Activated naive CD4-positive, alpha-beta T cell treated with anti-CD3 and anti-CD28 coated beads, Interleukin-2, amount 50 U/mL, for 24 hours (primary cell): ENCODE results near the gene LAS1L.
"Not testable (repeated sequence)": the region's sequence is repeated elsewhere in the genome, so short reads cannot be mapped to it uniquely, and the experiment has no call there.

Experiments
- H3K27ac Mint-ChIP-seq: one replicate; pipeline ENCODE4 v1.8.0; 2021; ENCODE audit warnings: mild to moderate bottlenecking, mixed read lengths
- H3K27me3 Mint-ChIP-seq: one replicate; pipeline ENCODE4 v1.8.0; 2021; ENCODE audit warnings: mixed read lengths
- H3K36me3 Mint-ChIP-seq: one replicate; pipeline ENCODE4 v1.8.0; 2021; ENCODE audit warnings: mixed read lengths
- H3K4me1 Mint-ChIP-seq: one replicate; pipeline ENCODE4 v1.8.0; 2021; ENCODE audit warnings: mixed read lengths
- H3K4me3 Mint-ChIP-seq: one replicate; pipeline ENCODE4 v1.8.0; 2021; ENCODE audit warnings: mild to moderate bottlenecking, mixed read lengths
- H3K9me3 Mint-ChIP-seq: one replicate; pipeline ENCODE4 v1.8.0; 2021; ENCODE audit warnings: mixed read lengths

LAS1L gene

GRCh38 chrX:65528705-65529340 is 5.8 kb downstream of the LAS1L start:
- Mint-ChIP-seq H3K36me3 (peaks cover 10% of the 10 kb centered on the region), H3K9me3 (no peaks in the 10 kb centered on the region), H3K4me3 (no peak overlapping the region), H3K27ac (no peak overlapping the region), H3K4me1 (peaks cover 21% of the 10 kb centered on the region), H3K27me3 (no peaks in the 10 kb centered on the region)

DNA sequence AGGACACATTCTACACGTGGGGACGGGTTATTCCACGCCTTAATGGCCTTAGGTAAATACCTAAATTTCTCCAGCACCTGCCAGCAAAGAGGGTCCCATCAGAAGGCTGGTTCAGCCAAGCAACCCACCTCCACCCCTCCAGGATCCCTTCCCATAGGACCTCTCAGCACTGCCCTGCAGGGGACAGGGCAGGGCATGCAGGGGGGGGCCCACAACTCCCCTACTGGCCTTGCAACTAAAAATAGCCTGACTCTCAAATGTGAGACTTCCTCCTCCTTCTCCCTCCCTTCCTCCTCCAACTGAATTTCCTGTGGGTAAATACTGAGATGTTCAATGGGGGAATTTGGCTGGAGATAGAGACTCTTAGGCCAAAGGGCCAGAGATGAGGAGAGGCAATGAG is 6.3 kb downstream of the LAS1L start:
- H3K4me1 Mint-ChIP-seq: peaks cover 21% of the 10 kb centered on the region
- H3K27me3 Mint-ChIP-seq: no peaks in the 10 kb centered on the region
- no peak overlapping the region for H3K4me3 Mint-ChIP-seq
- no peaks in the 10 kb centered on the region for H3K9me3 Mint-ChIP-seq
- no peak overlapping the region for H3K27ac Mint-ChIP-seq
- peaks cover 10% of the 10 kb centered on the region for H3K36me3 Mint-ChIP-seq

DNA sequence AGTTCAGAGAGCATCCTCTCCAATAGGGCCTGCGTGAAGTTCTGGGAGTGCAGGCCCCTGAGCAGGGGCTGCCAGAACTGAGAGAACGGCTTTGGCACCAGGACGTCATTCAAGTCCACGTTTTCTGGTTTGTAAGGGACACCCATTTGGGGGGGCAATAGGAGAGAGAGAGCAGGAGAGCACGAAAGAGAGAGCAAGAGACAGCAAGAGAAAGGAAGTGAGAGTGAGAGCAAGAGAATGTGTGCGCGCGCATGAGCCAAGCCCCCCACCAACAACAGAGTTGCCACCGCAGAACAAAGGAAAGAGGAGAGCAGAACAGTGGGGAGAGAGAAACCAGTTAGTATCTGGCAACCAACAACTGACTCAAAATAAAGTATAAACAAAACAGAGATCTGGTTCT is 10.4 kb downstream of the LAS1L start:
- Mint-ChIP-seq H3K4me1 (peaks cover 6% of the 10 kb centered on the region), H3K9me3 (no peaks in the 10 kb centered on the region), H3K27me3 (no peaks in the 10 kb centered on the region), H3K27ac (no peak overlapping the region), H3K36me3 (peaks cover 18% of the 10 kb centered on the region), H3K4me3 (no peak overlapping the region)

- no peaks in the 10 kb centered on the region for H3K4me1 Mint-ChIP-seq
- H3K36me3 Mint-ChIP-seq: peaks cover 19% of the 10 kb centered on the region
- no peak overlapping the region for H3K27ac Mint-ChIP-seq
- no peak overlapping the region for H3K4me3 Mint-ChIP-seq
- H3K27me3 Mint-ChIP-seq: no peaks in the 10 kb centered on the region
- no peaks in the 10 kb centered on the region for H3K9me3 Mint-ChIP-seq
Measured at GRCh38 chrX:65522739-65523372, 11.7 kb downstream of the LAS1L start.

DNA sequence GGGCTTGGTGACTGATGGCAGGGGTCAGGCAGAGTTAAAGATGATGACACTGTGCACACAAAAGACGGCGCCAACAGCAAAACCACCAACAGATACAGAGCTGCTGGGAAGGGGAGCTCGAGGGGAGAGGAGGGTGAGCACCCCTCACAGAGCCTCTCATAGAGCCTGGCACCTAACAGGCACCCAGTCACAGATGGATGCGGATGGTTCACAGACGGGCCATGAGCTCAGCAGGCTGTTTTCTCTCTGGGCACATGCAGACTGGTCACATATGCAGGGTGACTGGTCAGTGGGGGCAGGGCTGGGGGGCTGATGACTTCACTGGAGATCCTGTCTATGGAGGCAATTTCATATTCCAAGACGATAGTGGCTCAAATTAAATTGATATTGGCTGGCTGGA is 15.1 kb downstream of the LAS1L start:
- H3K9me3 Mint-ChIP-seq, H3K4me1 Mint-ChIP-seq, H3K27me3 Mint-ChIP-seq, H3K4me3 Mint-ChIP-seq, H3K27ac Mint-ChIP-seq: not testable (repeated sequence)
- peaks cover 19% of the 10 kb centered on the region for H3K36me3 Mint-ChIP-seq

DNA sequence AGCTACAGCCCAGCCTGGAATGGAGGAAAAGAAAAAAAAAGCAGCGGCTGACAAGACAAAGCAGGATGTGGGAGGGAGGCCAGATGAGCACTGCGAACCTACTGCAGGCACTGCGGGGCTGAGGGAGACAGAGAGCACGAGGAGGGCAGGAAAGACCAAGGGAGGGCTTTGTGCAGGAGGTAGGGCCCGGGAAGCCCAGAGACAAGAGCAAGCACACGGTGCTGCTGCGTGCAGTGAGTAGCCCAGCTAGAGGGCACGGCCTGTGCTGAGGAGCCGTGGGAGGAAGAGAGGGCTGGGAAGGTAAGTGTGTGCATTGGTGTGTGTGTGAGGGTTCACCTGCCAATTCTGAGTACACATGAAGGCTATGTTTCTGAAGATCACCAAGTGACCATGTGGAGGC is 15.6 kb downstream of the LAS1L start:
- H3K27me3 Mint-ChIP-seq, H3K27ac Mint-ChIP-seq, H3K4me1 Mint-ChIP-seq, H3K4me3 Mint-ChIP-seq, H3K9me3 Mint-ChIP-seq: not testable (repeated sequence)
- H3K36me3 Mint-ChIP-seq: peaks cover 17% of the 10 kb centered on the region

DNA sequence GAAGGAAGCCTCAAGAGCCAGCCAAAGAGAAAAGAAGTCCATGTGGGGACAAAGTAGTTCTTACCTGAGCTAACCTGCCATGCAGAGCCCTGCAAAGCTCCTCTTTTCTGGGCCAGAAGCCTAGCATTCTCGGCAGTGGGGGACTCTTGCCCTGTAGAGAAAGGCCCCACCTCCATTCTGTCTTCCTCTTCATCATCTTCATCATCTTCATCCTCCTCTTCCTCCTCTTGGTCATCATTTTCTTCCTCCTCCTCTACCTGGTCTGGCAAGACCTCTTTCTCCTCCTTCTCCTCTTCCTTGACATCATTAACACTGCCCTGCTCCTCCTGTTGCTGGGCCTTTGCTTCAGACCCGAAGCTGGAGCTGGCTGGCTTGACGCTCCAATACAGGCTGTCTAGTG is 16.7 kb downstream of the LAS1L start:
- Mint-ChIP-seq H3K27me3 (no peaks in the 10 kb centered on the region), H3K4me3 (no peak overlapping the region)

GRCh38 chrX:65516756-65517155 is 17.8 kb downstream of the LAS1L start:
- peaks cover 8% of the 10 kb centered on the region for H3K36me3 Mint-ChIP-seq
- no peaks in the 10 kb centered on the region for H3K4me1 Mint-ChIP-seq
- H3K4me3 Mint-ChIP-seq: no peak overlapping the region
- H3K9me3 Mint-ChIP-seq: no peaks in the 10 kb centered on the region
- no peaks in the 10 kb centered on the region for H3K27me3 Mint-ChIP-seq
- H3K27ac Mint-ChIP-seq: no peak overlapping the region

More for the DNA sequence above, 16.7 kb downstream of the LAS1L start:
- H3K4me1 Mint-ChIP-seq: no peaks in the 10 kb centered on the region
- H3K27ac Mint-ChIP-seq: no peak overlapping the region
- no peaks in the 10 kb centered on the region for H3K9me3 Mint-ChIP-seq
- H3K36me3 Mint-ChIP-seq: peaks cover 16% of the 10 kb centered on the region

DNA sequence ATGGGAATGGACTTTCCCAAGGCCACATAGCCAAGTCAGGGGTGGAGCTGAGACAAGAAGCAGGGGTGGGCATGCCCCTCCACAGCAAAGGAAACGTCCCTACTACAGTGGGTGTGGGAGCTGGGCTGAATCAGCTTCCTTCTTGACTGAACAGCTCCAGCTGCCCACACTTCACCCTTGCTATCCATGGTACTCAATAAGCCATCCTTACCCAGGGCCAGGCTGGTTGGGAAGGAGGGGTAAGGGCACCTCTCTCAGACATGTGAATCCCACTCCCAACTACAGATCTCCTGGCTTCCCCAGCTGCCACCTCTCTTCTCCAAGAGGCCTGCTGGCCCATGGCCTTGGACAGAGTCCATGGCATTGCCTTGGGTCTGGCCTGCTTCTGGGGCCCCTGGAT is 21.0 kb downstream of the LAS1L start:
- H3K36me3 Mint-ChIP-seq: peaks cover 4% of the 10 kb centered on the region
- H3K9me3 Mint-ChIP-seq: no peaks in the 10 kb centered on the region
- H3K4me1 Mint-ChIP-seq: no peaks in the 10 kb centered on the region
- no peak overlapping the region for H3K27ac Mint-ChIP-seq
- no peaks in the 10 kb centered on the region for H3K27me3 Mint-ChIP-seq
- no peak overlapping the region for H3K4me3 Mint-ChIP-seq

DNA sequence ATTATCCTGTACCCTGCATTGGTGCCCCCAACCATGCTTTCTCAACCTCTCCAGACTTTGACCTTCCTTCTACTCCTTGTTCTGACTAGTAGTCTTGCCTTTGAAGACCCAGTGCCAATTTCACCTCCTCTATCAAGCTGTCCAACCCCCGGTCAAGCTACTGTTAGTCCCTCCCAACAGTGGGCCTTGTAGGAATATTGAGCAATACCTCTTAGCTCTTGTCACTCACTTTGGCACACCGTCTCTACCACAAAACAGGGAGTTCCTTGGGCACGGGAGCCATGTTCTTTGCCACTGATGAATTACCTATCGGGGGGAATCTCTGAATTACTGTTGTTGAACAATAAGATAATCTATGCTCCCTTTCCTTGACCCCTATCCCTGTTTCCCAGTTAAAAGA is 25.2 kb downstream of the LAS1L start:
- Mint-ChIP-seq H3K9me3 (no peaks in the 10 kb centered on the region), H3K4me3 (no peak overlapping the region), H3K4me1 (no peaks in the 10 kb centered on the region), H3K27ac (peak overlapping the region; percentile 62), H3K27me3 (no peaks in the 10 kb centered on the region), H3K36me3 (peaks cover 4% of the 10 kb centered on the region)

GRCh38 chrX:65508851-65509250 is 25.7 kb downstream of the LAS1L start:
- Mint-ChIP-seq H3K9me3 (no peaks in the 10 kb centered on the region), H3K4me3 (no peak overlapping the region), H3K27ac (no peak overlapping the region), H3K4me1 (no peaks in the 10 kb centered on the region), H3K27me3 (no peaks in the 10 kb centered on the region), H3K36me3 (peaks cover 4% of the 10 kb centered on the region)

GRCh38 chrX:65502618-65503017 is 32.0 kb downstream of the LAS1L start:
- no peaks in the 10 kb centered on the region for H3K36me3 Mint-ChIP-seq
- no peaks in the 10 kb centered on the region for H3K27me3 Mint-ChIP-seq
- H3K27ac Mint-ChIP-seq: no peak overlapping the region
- no peak overlapping the region for H3K4me3 Mint-ChIP-seq
- no peaks in the 10 kb centered on the region for H3K4me1 Mint-ChIP-seq
- no peaks in the 10 kb centered on the region for H3K9me3 Mint-ChIP-seq

DNA sequence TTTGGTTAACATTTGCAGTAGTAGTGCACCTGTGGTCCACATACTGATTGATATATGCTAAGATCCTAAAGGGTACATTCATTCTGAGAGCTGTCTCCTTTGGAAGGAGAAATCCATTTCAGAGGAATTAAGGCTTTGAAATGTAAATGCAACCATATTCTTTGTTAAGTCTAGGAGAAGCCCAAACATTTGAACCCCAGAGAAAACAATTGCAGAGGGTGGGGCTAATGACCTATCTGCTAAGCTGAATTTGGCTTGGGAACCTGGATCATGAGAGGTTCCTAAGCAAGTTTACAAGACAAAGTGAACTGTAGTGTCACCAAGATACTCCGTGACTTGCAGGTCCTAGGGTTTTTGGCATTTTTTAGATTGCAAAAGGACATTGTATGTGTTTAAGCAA is 41.2 kb downstream of the LAS1L start:
- Mint-ChIP-seq H3K9me3 (no peaks in the 10 kb centered on the region), H3K27ac (no peak overlapping the region), H3K27me3 (no peaks in the 10 kb centered on the region), H3K36me3 (no peaks in the 10 kb centered on the region), H3K4me3 (no peak overlapping the region), H3K4me1 (no peaks in the 10 kb centered on the region)

DNA sequence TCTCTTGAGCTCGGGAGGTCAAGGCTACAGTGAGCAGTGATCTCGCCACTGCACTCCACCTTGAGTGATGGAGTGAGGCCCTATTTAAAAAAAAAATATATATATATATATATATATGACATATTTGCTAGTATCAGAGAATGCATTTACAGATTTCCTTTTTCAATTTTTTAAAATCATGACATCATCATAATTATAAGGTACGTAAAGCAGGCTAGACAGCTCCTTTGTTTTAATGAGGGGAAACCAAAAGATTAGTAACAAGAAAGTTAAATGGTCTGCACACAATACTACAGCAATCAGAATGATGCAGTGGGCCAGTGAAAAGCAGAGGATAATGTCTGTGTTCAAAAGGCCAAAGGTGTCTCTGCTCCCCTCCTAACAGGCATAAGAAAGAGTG is 43.0 kb downstream of the LAS1L start:
- Mint-ChIP-seq H3K27me3 (no peaks in the 10 kb centered on the region), H3K4me3 (no peak overlapping the region), H3K4me1 (no peaks in the 10 kb centered on the region), H3K27ac (no peak overlapping the region), H3K36me3 (no peaks in the 10 kb centered on the region), H3K9me3 (no peaks in the 10 kb centered on the region)

- Mint-ChIP-seq H3K27ac (no peak overlapping the region), H3K9me3 (no peaks in the 10 kb centered on the region), H3K4me1 (no peaks in the 10 kb centered on the region), H3K27me3 (no peaks in the 10 kb centered on the region), H3K36me3 (no peaks in the 10 kb centered on the region), H3K4me3 (no peak overlapping the region)
Measured at GRCh38 chrX:65488495-65488894, 46.1 kb downstream of the LAS1L start.

DNA sequence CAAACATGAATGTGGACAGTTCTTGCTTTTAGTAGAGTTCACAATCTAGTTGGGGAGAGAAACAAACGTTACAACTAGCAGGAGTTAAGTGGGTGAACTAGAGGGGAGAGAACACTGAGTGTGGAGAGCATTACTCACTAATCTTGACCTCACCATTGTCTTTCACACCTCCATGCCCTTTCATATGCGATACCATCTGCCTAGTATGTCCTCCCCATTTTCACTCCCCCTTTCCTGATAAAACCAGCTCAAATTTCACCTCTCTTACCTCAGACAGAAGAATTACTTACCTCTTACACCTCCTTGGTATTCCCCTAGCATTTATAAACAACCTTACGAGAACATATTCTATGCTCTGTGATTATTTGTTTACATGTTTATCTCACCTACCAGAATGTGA is 53.6 kb downstream of the LAS1L start:
- H3K9me3 Mint-ChIP-seq: no peaks in the 10 kb centered on the region

GRCh38 chrX:65479102-65479501 is 55.5 kb downstream of the LAS1L start:
- not testable (repeated sequence) for H3K9me3 Mint-ChIP-seq, H3K27ac Mint-ChIP-seq, H3K4me1 Mint-ChIP-seq, H3K27me3 Mint-ChIP-seq, H3K4me3 Mint-ChIP-seq
- H3K36me3 Mint-ChIP-seq: peaks cover 15% of the 10 kb centered on the region

More for the DNA sequence above, 53.6 kb downstream of the LAS1L start:
- Mint-ChIP-seq H3K4me3 (no peak overlapping the region), H3K4me1 (no peaks in the 10 kb centered on the region), H3K36me3 (peaks cover 10% of the 10 kb centered on the region), H3K27ac (no peak overlapping the region), H3K27me3 (no peaks in the 10 kb centered on the region)
